OCI-LY7 (cell line): ENCODE results near the gene DHX34. TPM values are rescaled to one million over a fixed set of nuclear protein-coding genes. Genes with fewer than 3 reads are reported as not detected.

Experiments used
- BruUV-seq: library from RNA; stranded (reverse); fragments of 400-500 nt; replicated peaks from 2 replicates; lab custom pipeline; 2021; lab: Mats Ljungman, UMichigan
- CTCF ChIA-PET: fragments of 300-600 bp; sonication (Branson Sonifier 250); formaldehyde crosslinking; loops from one replicate; lab custom pipeline; 2022; ENCODE audit warnings: antibody characterized with exemption; ENCODE audit not compliant: unreplicated experiment; lab: Charles Lee
- POLR2A ChIA-PET: fragments of 300-600 bp; sonication (Branson Sonifier 250); formaldehyde crosslinking; loops from one replicate; lab custom pipeline; 2022; ENCODE audit warnings: antibody characterized with exemption; lab: Charles Lee
- DNase-seq: peaks from one replicate; pipeline ENCODE4 v3.0.0-alpha.2; 2015; ENCODE audit warnings: low spot score
- H2AFZ ChIP-seq: fragments of 200-600 bp; sonication (generic), shearing (Covaris generic); 2 replicates; pipeline ENCODE4 v1.6.1; 2014; ENCODE audit warnings: mild to moderate bottlenecking, antibody characterized with exemption, low read length, moderate library complexity
- H3K27ac ChIP-seq: fragments of 200-600 bp; sonication (generic); 2 replicates; pipeline ENCODE4 v1.5.1; 2014; ENCODE audit warnings: mixed run types, low read depth, mild to moderate bottlenecking, moderate library complexity, low read length, inconsistent platforms; ENCODE audit not compliant: poor library complexity, severe bottlenecking
- H3K36me3 ChIP-seq: fragments of 200-600 bp; sonication (generic); 2 replicates; pipeline ENCODE4 v1.6.1; 2014; ENCODE audit warnings: mild to moderate bottlenecking, antibody characterized with exemption, low read length, moderate library complexity, mixed read lengths; ENCODE audit not compliant: insufficient read depth
- H3K4me1 ChIP-seq: fragments of 200-600 bp; sonication (generic); 2 replicates; pipeline ENCODE4 v1.5.1; 2014; ENCODE audit warnings: mild to moderate bottlenecking, low read length; ENCODE audit not compliant: insufficient read depth, poor library complexity, severe bottlenecking
- H3K4me2 ChIP-seq: fragments of 200-600 bp; sonication (generic); 2 replicates; pipeline ENCODE4 v1.6.1; 2014; ENCODE audit warnings: mild to moderate bottlenecking, low read length
- H3K4me3 ChIP-seq: fragments of 200-600 bp; sonication (generic); 2 replicates; pipeline ENCODE4 v1.5.1; 2014; ENCODE audit warnings: mild to moderate bottlenecking, low read depth, low read length; ENCODE audit not compliant: poor library complexity, severe bottlenecking
- H3K79me2 ChIP-seq: fragments of 200-600 bp; sonication (generic); 2 replicates; pipeline ENCODE4 v1.6.1; 2016; ENCODE audit warnings: low read depth, mild to moderate bottlenecking, low read length, moderate library complexity, mixed read lengths; ENCODE audit not compliant: insufficient read depth
- H3K9me2 ChIP-seq: fragments of 200-600 bp; sonication (generic); 2 replicates; pipeline ENCODE4 v1.6.1; 2016; ENCODE audit warnings: mild to moderate bottlenecking, low read length, mixed read lengths; ENCODE audit not compliant: insufficient read depth
- H3K9me3 ChIP-seq: fragments of 200-600 bp; sonication (generic); 2 replicates; pipeline ENCODE4 v1.6.1; 2014; ENCODE audit warnings: mild to moderate bottlenecking, mixed run types, low read length, mixed read lengths
- H4K20me1 ChIP-seq: fragments of 200-600 bp; sonication (generic); 2 replicates; pipeline ENCODE4 v1.6.1; 2014; ENCODE audit warnings: mild to moderate bottlenecking, antibody characterized with exemption, low read length, moderate library complexity, mixed read lengths; ENCODE audit not compliant: insufficient read depth
- EZH2phosphoT487 ChIP-seq: fragments of 200-600 bp; sonication (generic); IDR thresholded peaks from 2 replicates; pipeline ENCODE4 v1.6.1; 2018; ENCODE audit warnings: low read depth, borderline replicate concordance, mild to moderate bottlenecking, mixed run types, antibody characterized with exemption, low read length, moderate library complexity, mixed read lengths
- intact Hi-C: fragments of 100-400 bp; cut with micrococcal nuclease; formaldehyde crosslinking; loops from one replicate; pipeline ENCODE4 v1.10.0; 2022; ENCODE audit not compliant: unreplicated experiment
- total RNA-seq, 2 experiments: library from RNA; depleted of rRNA in 1 of 2; stranded (reverse); fragments of >200 nt in 1 of 2; shearing (Covaris generic) in 1 of 2; gene quantifications; 2 replicates each; pipeline ENCODE4 v1.2.3, GENCODE V29; 2014 to 2022
- TF ChIP-seq, protein P1 (sequence below): fragments of 200-600 bp; sonication (generic); conservative IDR thresholded peaks from 2 replicates; pipeline ENCODE4 v1.5.1; 2014; ENCODE audit warnings: mild to moderate bottlenecking, antibody characterized with exemption, low read length, moderate library complexity, mixed read lengths

The DHX34 gene
- total RNA-seq, 2 experiments from 2014 or later: 19.7 to 32.2 TPM

DNA sequence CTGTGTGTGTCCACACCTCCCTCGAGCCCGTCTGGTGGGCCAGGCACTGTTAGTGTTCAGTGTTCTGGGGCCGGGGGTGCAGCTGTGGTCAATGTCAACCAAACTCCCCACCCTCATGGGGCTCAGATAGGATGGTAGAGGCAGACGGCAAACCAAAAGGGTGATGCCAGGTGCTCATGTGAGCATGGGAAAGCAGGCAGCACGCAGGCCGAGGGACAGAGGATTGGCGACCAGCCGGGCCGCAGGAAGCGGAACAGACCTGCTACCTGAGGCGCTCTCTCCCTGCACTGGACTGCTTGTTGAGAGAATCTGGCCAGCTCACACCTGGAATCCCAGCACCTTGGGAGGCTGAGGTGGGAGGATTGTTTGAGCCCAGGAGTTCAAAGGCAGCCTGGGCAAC lies 29.1 kb downstream of the DHX34 start:
- TF ChIP-seq, protein P1, sequence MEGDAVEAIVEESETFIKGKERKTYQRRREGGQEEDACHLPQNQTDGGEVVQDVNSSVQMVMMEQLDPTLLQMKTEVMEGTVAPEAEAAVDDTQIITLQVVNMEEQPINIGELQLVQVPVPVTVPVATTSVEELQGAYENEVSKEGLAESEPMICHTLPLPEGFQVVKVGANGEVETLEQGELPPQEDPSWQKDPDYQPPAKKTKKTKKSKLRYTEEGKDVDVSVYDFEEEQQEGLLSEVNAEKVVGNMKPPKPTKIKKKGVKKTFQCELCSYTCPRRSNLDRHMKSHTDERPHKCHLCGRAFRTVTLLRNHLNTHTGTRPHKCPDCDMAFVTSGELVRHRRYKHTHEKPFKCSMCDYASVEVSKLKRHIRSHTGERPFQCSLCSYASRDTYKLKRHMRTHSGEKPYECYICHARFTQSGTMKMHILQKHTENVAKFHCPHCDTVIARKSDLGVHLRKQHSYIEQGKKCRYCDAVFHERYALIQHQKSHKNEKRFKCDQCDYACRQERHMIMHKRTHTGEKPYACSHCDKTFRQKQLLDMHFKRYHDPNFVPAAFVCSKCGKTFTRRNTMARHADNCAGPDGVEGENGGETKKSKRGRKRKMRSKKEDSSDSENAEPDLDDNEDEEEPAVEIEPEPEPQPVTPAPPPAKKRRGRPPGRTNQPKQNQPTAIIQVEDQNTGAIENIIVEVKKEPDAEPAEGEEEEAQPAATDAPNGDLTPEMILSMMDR: no peak
- no peak for TF ChIP-seq EZH2phosphoT487
- no peak for DNase-seq
- intact Hi-C loops: no loop called here
- H3K36me3 ChIP-seq: peaks cover 75% of the 10 kb centered on the region
- H3K4me3 ChIP-seq: no peak overlapping the region
- BruUV-seq: no TSS peak
- H3K27ac ChIP-seq: no peak overlapping the region
- H3K4me2 ChIP-seq: no peak overlapping the region
- H3K9me2 ChIP-seq: no peaks in the 10 kb centered on the region
- no peak overlapping the region for H2AFZ ChIP-seq
- peaks cover 12% of the 10 kb centered on the region for H3K4me1 ChIP-seq
- CTCF ChIA-PET: no interaction called here
- no peaks in the 10 kb centered on the region for H4K20me1 ChIP-seq
- H3K9me3 ChIP-seq: no peaks in the 10 kb centered on the region
- POLR2A ChIA-PET: no interaction called here
- no peaks in the 10 kb centered on the region for H3K79me2 ChIP-seq

GRCh38 chr19:47379381-47379938 lies 30.3 kb downstream of the DHX34 start:
- no peak overlapping the region for H3K4me2 ChIP-seq
- peaks cover 12% of the 10 kb centered on the region for H3K4me1 ChIP-seq
- H4K20me1 ChIP-seq: no peaks in the 10 kb centered on the region
- BruUV-seq: no TSS peak
- TF ChIP-seq, protein P1: no peak
- TF ChIP-seq EZH2phosphoT487: no peak
- ChIA-PET CTCF (no interaction called here), POLR2A (no interaction called here)
- no peaks in the 10 kb centered on the region for H3K9me2 ChIP-seq
- DNase-seq: no peak
- intact Hi-C loops: no loop called here
- H3K9me3 ChIP-seq: no peaks in the 10 kb centered on the region
- peaks cover 64% of the 10 kb centered on the region; the same call in 1 of the 2 replicates for H3K36me3 ChIP-seq
- no peak overlapping the region for H2AFZ ChIP-seq
- H3K27ac ChIP-seq: no peak overlapping the region
- no peaks in the 10 kb centered on the region for H3K79me2 ChIP-seq
- no peak overlapping the region for H3K4me3 ChIP-seq

- TF ChIP-seq, protein P1: no peak
- Histone ChIP-seq H2AFZ (no peak overlapping the region), H3K4me2 (no peak overlapping the region), H3K27ac (no peak overlapping the region), H3K4me1 (peaks cover 12% of the 10 kb centered on the region), H3K36me3 (peaks cover 53% of the 10 kb centered on the region; the same call in 1 of the 2 replicates), H4K20me1 (no peaks in the 10 kb centered on the region), H3K9me2 (no peaks in the 10 kb centered on the region), H3K4me3 (no peak overlapping the region), H3K9me3 (no peaks in the 10 kb centered on the region), H3K79me2 (no peaks in the 10 kb centered on the region)
- CTCF ChIA-PET: no interaction called here
- POLR2A ChIA-PET: no interaction called here
- BruUV-seq: no TSS peak
- DNase-seq: no peak
- intact Hi-C loops: no loop called here
Measured at GRCh38 chr19:47380559-47380958, 31.4 kb downstream of the DHX34 start.
